PC-3 (cell line): Measurements from ENCODE around the gene CLEC4E.

Source experiments
- EZH2 ChIP-seq: fragments of 300-600 bp; sonication (generic); IDR thresholded peaks from one replicate; pipeline ENCODE4 v1.6.1; 2017; ENCODE audit warnings: antibody characterized with exemption, mild to moderate bottlenecking, low read length; ENCODE audit not compliant: unreplicated experiment
- EZH2phosphoT487 ChIP-seq: fragments of 300-600 bp; sonication (generic); IDR thresholded peaks from 2 replicates; pipeline ENCODE4 v1.6.1; 2018; ENCODE audit warnings: mild to moderate bottlenecking, antibody characterized with exemption, low read length, borderline replicate concordance
- TF ChIP-seq, protein P1 (sequence below): fragments of 300-600 bp; sonication (generic); conservative IDR thresholded peaks from 2 replicates; pipeline ENCODE4 v1.5.1; 2017; ENCODE audit warnings: antibody characterized with exemption, low read depth, mild to moderate bottlenecking, low read length

DNA sequence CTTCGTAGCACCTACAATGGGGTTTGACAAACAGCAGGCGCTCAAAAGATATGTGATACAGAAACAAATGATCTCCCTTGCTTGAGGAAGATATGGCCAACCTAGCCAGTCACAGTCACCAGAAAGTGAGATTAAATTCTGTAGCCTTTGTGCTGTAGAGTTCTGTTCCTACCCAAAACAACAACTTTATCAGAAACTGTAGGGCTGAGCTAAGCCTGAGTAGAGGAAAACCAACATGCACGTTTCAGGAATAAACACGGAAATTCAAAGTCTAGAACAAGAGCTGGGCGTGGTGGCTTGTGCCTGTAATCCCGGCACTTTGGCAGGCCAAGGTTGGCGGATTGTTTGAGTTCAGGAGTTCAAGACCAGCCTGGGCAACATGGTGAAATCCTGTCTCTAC, 49.0 kb upstream of the CLEC4E start:
- TF ChIP-seq, protein P1, sequence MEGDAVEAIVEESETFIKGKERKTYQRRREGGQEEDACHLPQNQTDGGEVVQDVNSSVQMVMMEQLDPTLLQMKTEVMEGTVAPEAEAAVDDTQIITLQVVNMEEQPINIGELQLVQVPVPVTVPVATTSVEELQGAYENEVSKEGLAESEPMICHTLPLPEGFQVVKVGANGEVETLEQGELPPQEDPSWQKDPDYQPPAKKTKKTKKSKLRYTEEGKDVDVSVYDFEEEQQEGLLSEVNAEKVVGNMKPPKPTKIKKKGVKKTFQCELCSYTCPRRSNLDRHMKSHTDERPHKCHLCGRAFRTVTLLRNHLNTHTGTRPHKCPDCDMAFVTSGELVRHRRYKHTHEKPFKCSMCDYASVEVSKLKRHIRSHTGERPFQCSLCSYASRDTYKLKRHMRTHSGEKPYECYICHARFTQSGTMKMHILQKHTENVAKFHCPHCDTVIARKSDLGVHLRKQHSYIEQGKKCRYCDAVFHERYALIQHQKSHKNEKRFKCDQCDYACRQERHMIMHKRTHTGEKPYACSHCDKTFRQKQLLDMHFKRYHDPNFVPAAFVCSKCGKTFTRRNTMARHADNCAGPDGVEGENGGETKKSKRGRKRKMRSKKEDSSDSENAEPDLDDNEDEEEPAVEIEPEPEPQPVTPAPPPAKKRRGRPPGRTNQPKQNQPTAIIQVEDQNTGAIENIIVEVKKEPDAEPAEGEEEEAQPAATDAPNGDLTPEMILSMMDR: no peak
- TF ChIP-seq EZH2 (no peak), EZH2phosphoT487 (no peak)
